HG03558 (cell line): ENCODE data around the gene APOB.
"Not testable (repeated sequence)": the region's sequence is repeated elsewhere in the genome, so short reads cannot be mapped to it uniquely, and the experiment has no call there.

Source experiments
- ATAC-seq: cut with Tn5 transposase; IDR thresholded peaks from one replicate; pipeline ENCODE4 v1.9.1; 2021; ENCODE audit warnings: moderate number of reproducible peaks; ENCODE audit not compliant: unreplicated experiment; ENCODE audit errors: extremely low read depth

The APOB gene

GRCh38 chr2:21035282-21035973 is 8.4 kb downstream of the APOB start:
- no peak for ATAC-seq

GRCh38 chr2:21034972-21035279 is 8.9 kb downstream of the APOB start:
- ATAC-seq = no peak

- no peak for ATAC-seq
These were observed 9.5 kb downstream of the APOB start for GRCh38 chr2:21034156-21034971.

- ATAC-seq = no peak
These were observed 10.4 kb downstream of the APOB start for GRCh38 chr2:21033237-21034155.

GRCh38 chr2:21032338-21033236 is 11.3 kb downstream of the APOB start:
- ATAC-seq = no peak

GRCh38 chr2:21030983-21031968 is 12.6 kb downstream of the APOB start:
- no peak for ATAC-seq

GRCh38 chr2:21029519-21029918 is 14.4 kb downstream of the APOB start:
- ATAC-seq = no peak

- ATAC-seq = not testable (repeated sequence)
These were observed 14.9 kb downstream of the APOB start for GRCh38 chr2:21028951-21029350.

GRCh38 chr2:21028021-21028947 is 15.6 kb downstream of the APOB start:
- no peak for ATAC-seq

GRCh38 chr2:21026479-21027282 is 17.2 kb downstream of the APOB start:
- ATAC-seq = no peak

GRCh38 chr2:21025690-21026478 is 18.0 kb downstream of the APOB start:
- no peak for ATAC-seq

- ATAC-seq = no peak
These were observed 19.0 kb downstream of the APOB start for GRCh38 chr2:21024722-21025389.

- no peak for ATAC-seq
These were observed 19.7 kb downstream of the APOB start for GRCh38 chr2:21024198-21024597.

- ATAC-seq = no peak
These were observed 20.3 kb downstream of the APOB start for GRCh38 chr2:21023419-21024181.
